B cell (primary cell): ENCODE data around the gene ZMYM1. TPM values are rescaled to one million over a fixed set of nuclear protein-coding genes. Genes with fewer than 3 reads are reported as not detected.

ENCODE experiments used
- ATAC-seq: fragments of 200-7000 bp; cut with Tn5 transposase; one replicate; pipeline ENCODE4 v1.10.0; 2021; ENCODE audit warnings: low read depth, mild to moderate bottlenecking, moderate number of reproducible peaks, moderate library complexity
- CTCF ChIA-PET: fragments of 350-600 bp; sonication (Branson Sonifier 250); formaldehyde crosslinking; loops from one replicate; lab custom pipeline; 2021; ENCODE audit warnings: antibody characterized with exemption, inconsistent platforms; lab: Charles Lee
- POLR2A ChIA-PET: fragments of 350-600 bp; sonication (Branson Sonifier 250); formaldehyde crosslinking; loops from one replicate; lab custom pipeline; 2021; ENCODE audit warnings: antibody characterized with exemption; lab: Charles Lee
- DNase-seq: peaks from one replicate; pipeline ENCODE4 v3.0.0; 2013
- H2AFZ ChIP-seq: 2 replicates; pipeline ENCODE4 v1.6.1; 2012; ENCODE audit warnings: mild to moderate bottlenecking, low read depth, low read length; ENCODE audit not compliant: insufficient read depth, poor library complexity, severe bottlenecking
- H3K27ac ChIP-seq, 2 donors: 1 replicate in 1 of 2; 2 replicates in 1 of 2; pipeline ENCODE4 v1.5.1; 2012 to 2013; ENCODE audit warnings: low read length in 2 of 2, mild to moderate bottlenecking in 2 of 2, moderate library complexity in 1 of 2
- H3K27me3 ChIP-seq, 4 experiments: fragments of 200-600 bp in 1 of 4; sonication (generic) in 1 of 4; replicated peaks in 1 of 4; 1 replicate in 2 of 4; 2 replicates in 2 of 4; pipeline versions ENCODE4 v1.6.1 to v1.7.0; 2013 to 2016; ENCODE audit warnings: low read length in 3 of 4, mild to moderate bottlenecking in 2 of 4, mixed read lengths in 1 of 4, moderate library complexity in 1 of 4; ENCODE audit not compliant: insufficient read depth in 4 of 4, control insufficient read depth in 3 of 4; ENCODE audit errors: control extremely low read depth in 1 of 4
- H3K36me3 ChIP-seq, 2 experiments: replicated peaks in 1 of 2; 1 replicate in 1 of 2; 2 replicates in 1 of 2; pipeline versions ENCODE4 v1.6.1 to v1.7.1; 2013; ENCODE audit warnings: low read length in 1 of 2; ENCODE audit not compliant: insufficient read depth in 2 of 2, control insufficient read depth in 1 of 2; ENCODE audit errors: control extremely low read depth in 1 of 2, extremely low read depth in 1 of 2
- H3K4me1 ChIP-seq, 2 donors: fragments of 200-600 bp in 1 of 2; sonication (generic) in 1 of 2; 1 replicate in 1 of 2; 2 replicates in 1 of 2; pipeline versions ENCODE4 v1.5.1 to v1.6.1; 2013 to 2017; ENCODE audit warnings: low read length in 2 of 2; ENCODE audit not compliant: control insufficient read depth in 2 of 2, insufficient read depth in 2 of 2
- H3K4me2 ChIP-seq: replicated peaks from 2 replicates; pipeline ENCODE3; 2012; ENCODE audit warnings: mild to moderate bottlenecking, low read depth, low read length; ENCODE audit not compliant: poor library complexity, severe bottlenecking
- H3K4me3 ChIP-seq, 5 experiments: fragments of 200-600 bp in 1 of 5; sonication (generic) in 1 of 5; 1 replicate in 3 of 5; 2 replicates in 2 of 5; pipeline versions ENCODE4 v1.5.1 to v1.7.0; 2011 to 2016; ENCODE audit warnings: low read length in 4 of 5, mild to moderate bottlenecking in 4 of 5, low read depth in 2 of 5, control low read depth in 1 of 5, moderate library complexity in 1 of 5; ENCODE audit not compliant: insufficient read depth in 1 of 5; ENCODE audit errors: control extremely low read depth in 1 of 5, extremely low read depth in 1 of 5
- H3K79me2 ChIP-seq: fragments of 200-600 bp; sonication (generic); one replicate; pipeline ENCODE4 v1.6.0; 2016; ENCODE audit warnings: low read length; ENCODE audit not compliant: control insufficient read depth, insufficient read depth
- H3K9ac ChIP-seq: fragments of 200-600 bp; sonication (generic); 2 replicates; pipeline ENCODE4 v1.6.1; 2017; ENCODE audit warnings: mild to moderate bottlenecking, low read length, moderate library complexity
- H3K9me3 ChIP-seq, 3 donors: one replicate each; pipeline versions ENCODE4 v1.6.1 to v1.7.1; 2013; ENCODE audit warnings: low read length in 2 of 3; ENCODE audit not compliant: control insufficient read depth in 2 of 3, insufficient read depth in 1 of 3; ENCODE audit errors: control extremely low read depth in 1 of 3
- H4K20me1 ChIP-seq: 2 replicates; pipeline ENCODE4 v1.6.0; 2012; ENCODE audit warnings: mild to moderate bottlenecking, low read length; ENCODE audit not compliant: insufficient read depth, control insufficient read depth, poor library complexity, severe bottlenecking
- H3K27ac Mint-ChIP-seq: one replicate; pipeline ENCODE4 v1.8.0; 2021; ENCODE audit warnings: mixed read lengths
- H3K27me3 Mint-ChIP-seq: one replicate; pipeline ENCODE4 v1.8.0; 2021; ENCODE audit warnings: mixed read lengths
- H3K4me1 Mint-ChIP-seq: one replicate; pipeline ENCODE4 v1.8.0; 2021; ENCODE audit warnings: mixed read lengths
- H3K4me3 Mint-ChIP-seq: one replicate; pipeline ENCODE4 v1.8.0; 2021; ENCODE audit warnings: mixed read lengths
- H3K9me3 Mint-ChIP-seq: one replicate; pipeline ENCODE4 v1.8.0; 2022; ENCODE audit warnings: mixed read lengths; ENCODE audit not compliant: insufficient read depth
- EZH2 ChIP-seq: IDR thresholded peaks from 2 replicates; pipeline ENCODE4 v1.6.1; 2012; ENCODE audit warnings: borderline replicate concordance, low read depth, mild to moderate bottlenecking, moderate library complexity, low read length; ENCODE audit not compliant: insufficient read depth, poor library complexity, severe bottlenecking
- WGBS: methylation state at CpG from one replicate; pipeline ENCODE4 v1.1.5; 2013; ENCODE audit warnings: missing lambda C conversion rate; ENCODE audit not compliant: insufficient coverage; 5-methylcytosine and 5-hydroxymethylcytosine counted together
- intact Hi-C: fragments of 100-400 bp; cut with micrococcal nuclease; formaldehyde crosslinking; loops from one replicate; pipeline ENCODE4 v1.10.0; 2022
- polyA plus RNA-seq: library from polyadenylated mRNA; depleted of rRNA; stranded (reverse); fragments of >200 nt; gene quantifications from 2 replicates; pipeline ENCODE4 v1.2.3, GENCODE V29; 2012
- total RNA-seq, 2 donors: library from RNA; stranded (reverse); fragments of 120-200 nt in 1 of 2; gene quantifications; 1 replicate in 1 of 2; 2 replicates in 1 of 2; pipeline versions ENCODE4 v1.2.3 to v1.2.4, GENCODE V29; 2013 to 2022
- TF ChIP-seq, protein P1 (sequence below): fragments of 200-600 bp; IDR thresholded peaks from one replicate; pipeline ENCODE4 v1.8.0; 2022; ENCODE audit warnings: antibody characterized with exemption, mild to moderate bottlenecking

The ZMYM1 gene
- total and polyA plus RNA-seq, 2 donors (not counting 1 experiment from before 2014, with no cell fraction given) = 5.7 to 18.3 TPM

DNA sequence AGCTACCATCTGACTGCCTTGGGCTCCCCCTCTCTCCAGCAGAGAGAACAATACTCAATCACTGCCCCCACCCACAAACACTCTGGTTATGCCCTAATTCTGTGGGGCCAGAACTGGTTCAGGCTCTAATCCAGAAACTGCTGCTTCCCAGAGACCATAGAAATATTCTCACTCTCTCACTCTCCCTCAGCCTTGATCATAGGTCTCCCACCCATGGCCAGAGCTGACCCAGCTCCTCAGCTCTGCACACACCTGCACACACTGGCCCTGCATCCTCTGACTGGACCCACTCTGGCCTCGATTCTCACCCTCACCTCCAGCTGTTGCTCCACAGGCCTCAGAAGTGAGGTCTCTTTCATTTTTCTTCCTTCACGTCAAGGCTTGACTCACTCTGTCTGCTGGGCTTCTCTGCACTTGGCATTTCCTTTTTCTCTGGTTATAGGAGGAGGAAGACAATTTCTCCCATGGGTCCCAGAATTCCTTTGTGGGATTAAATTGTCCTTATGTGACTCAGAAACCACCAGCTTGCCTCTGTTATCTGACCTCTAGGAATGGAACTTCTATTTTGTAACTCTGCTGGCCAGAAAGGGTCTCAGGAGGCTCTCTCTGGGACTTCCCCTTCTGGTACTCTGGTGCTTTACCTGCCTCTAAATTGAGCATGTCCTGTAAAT, 31.9 kb upstream of the ZMYM1 start:
- H3K4me3 Mint-ChIP-seq = no peak overlapping the region
- H3K27ac ChIP-seq = no peak overlapping the region
- no peaks in the 10 kb centered on the region for H3K9me3 Mint-ChIP-seq
- H3K4me1 Mint-ChIP-seq = peaks cover 6% of the 10 kb centered on the region
- no peak overlapping the region for H2AFZ ChIP-seq
- H3K79me2 ChIP-seq = no peaks in the 10 kb centered on the region
- CTCF ChIA-PET = no interaction called here
- POLR2A ChIA-PET = no interaction called here
- H3K27me3 Mint-ChIP-seq = peaks cover 11% of the 10 kb centered on the region
- H3K4me2 ChIP-seq = no peak overlapping the region
- no peak for DNase-seq
- H3K27me3 ChIP-seq = peaks cover 0 to 4% (median 0%) of the 10 kb centered on the region in 4 experiments
- no peak for ATAC-seq
- no peaks in the 10 kb centered on the region for H4K20me1 ChIP-seq
- H3K4me1 ChIP-seq = no peaks in the 10 kb centered on the region
- TF ChIP-seq, protein P1, sequence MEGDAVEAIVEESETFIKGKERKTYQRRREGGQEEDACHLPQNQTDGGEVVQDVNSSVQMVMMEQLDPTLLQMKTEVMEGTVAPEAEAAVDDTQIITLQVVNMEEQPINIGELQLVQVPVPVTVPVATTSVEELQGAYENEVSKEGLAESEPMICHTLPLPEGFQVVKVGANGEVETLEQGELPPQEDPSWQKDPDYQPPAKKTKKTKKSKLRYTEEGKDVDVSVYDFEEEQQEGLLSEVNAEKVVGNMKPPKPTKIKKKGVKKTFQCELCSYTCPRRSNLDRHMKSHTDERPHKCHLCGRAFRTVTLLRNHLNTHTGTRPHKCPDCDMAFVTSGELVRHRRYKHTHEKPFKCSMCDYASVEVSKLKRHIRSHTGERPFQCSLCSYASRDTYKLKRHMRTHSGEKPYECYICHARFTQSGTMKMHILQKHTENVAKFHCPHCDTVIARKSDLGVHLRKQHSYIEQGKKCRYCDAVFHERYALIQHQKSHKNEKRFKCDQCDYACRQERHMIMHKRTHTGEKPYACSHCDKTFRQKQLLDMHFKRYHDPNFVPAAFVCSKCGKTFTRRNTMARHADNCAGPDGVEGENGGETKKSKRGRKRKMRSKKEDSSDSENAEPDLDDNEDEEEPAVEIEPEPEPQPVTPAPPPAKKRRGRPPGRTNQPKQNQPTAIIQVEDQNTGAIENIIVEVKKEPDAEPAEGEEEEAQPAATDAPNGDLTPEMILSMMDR = no peak
- TF ChIP-seq EZH2 = no peak
- no peaks in the 10 kb centered on the region for H3K9me3 ChIP-seq
- H3K4me3 ChIP-seq = no peak overlapping the region
- no peaks in the 10 kb centered on the region for H3K36me3 ChIP-seq
- H3K27ac Mint-ChIP-seq = peak overlapping the region; percentile 33
- WGBS = 33% methylated on average over 1 of the region's 2 CpGs
- no peak overlapping the region for H3K9ac ChIP-seq
- intact Hi-C loops = no loop called here

DNA sequence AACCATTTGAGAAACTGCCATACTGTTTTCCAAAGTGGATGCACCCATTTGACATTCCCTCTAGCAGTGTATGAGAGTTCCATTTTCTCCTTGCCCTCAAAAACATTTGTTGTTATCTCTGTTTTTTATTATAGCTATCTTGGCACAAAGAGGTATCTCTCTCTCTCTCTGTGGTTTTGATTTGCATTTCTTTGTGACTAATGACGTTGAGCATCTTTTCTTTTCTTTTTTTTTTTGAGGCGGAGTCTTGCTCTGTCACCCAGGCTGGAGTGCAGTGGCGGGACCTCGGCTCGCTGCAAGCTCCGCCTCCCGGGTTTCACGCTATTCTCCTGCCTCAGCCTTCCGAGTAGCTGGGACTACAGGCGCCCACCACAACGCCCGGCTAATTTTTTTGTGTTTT, 30.1 kb upstream of the ZMYM1 start:
- H3K27me3 Mint-ChIP-seq = peaks cover 17% of the 10 kb centered on the region
- Histone ChIP-seq H3K27me3 (peaks cover 0 to 7% (median 0%) of the 10 kb centered on the region in 4 experiments), H3K27ac (no peak overlapping the region), H3K4me1 (no peaks in the 10 kb centered on the region), H3K9ac (no peak overlapping the region), H3K79me2 (no peaks in the 10 kb centered on the region), H3K4me3 (no peak overlapping the region), H3K36me3 (no peaks in the 10 kb centered on the region), H3K9me3 (no peaks in the 10 kb centered on the region), H3K4me2 (no peak overlapping the region), H2AFZ (no peak overlapping the region), H4K20me1 (no peaks in the 10 kb centered on the region)
- ChIA-PET POLR2A (no interaction called here), CTCF (no interaction called here)
- no peak for ATAC-seq
- TF ChIP-seq, protein P1 = no peak
- TF ChIP-seq EZH2 = no peak
- no peak for DNase-seq
- peaks cover 6% of the 10 kb centered on the region for H3K4me1 Mint-ChIP-seq
- no peak overlapping the region for H3K4me3 Mint-ChIP-seq
- 88% methylated on average over 10 of the region's 12 CpGs for WGBS
- H3K27ac Mint-ChIP-seq = no peak overlapping the region
- intact Hi-C loops = no loop called here
- no peaks in the 10 kb centered on the region for H3K9me3 Mint-ChIP-seq
